C1 segment of cervical spinal cord (tissue), 14 donors: ENCODE results near the gene SAMMSON.

Source experiments
- DNase-seq, 14 donors: peaks; one replicate each; lab custom pipeline; 2025; lab: John Stamatoyannopoulos, UW

The SAMMSON gene

GRCh38 chr3:70090322-70090913 is 90.9 kb downstream of the SAMMSON start:
- no peak for DNase-seq

- no peak for DNase-seq
Observed at GRCh38 chr3:70094197-70094596, 94.7 kb downstream of the SAMMSON start.

- DNase-seq, result no peak
Observed at GRCh38 chr3:70095260-70095659, 95.7 kb downstream of the SAMMSON start.

GRCh38 chr3:70096376-70097066 is 97.0 kb downstream of the SAMMSON start:
- DNase-seq, result no peak

GRCh38 chr3:70097084-70097483 is 97.6 kb downstream of the SAMMSON start:
- no peak for DNase-seq

DNA sequence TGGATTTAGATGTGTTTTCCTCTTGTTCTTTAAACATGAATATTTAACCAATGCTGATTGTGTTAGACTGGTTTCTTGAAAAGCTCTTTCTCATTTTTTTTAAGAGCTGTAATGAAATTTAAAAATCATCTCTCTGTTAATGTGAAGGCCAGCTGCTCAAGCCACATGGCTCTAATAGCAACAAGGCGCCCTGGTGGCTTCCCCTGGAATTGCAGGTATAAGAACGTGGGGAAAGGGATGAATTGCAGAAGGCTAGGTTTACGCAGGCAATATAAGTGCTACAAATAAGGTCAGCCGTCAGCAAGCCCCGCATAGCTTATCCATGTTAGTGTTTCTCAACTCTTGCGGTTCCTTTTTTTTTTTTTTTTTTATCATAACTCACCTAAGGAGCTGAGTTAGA is 108.5 kb downstream of the SAMMSON start:
- DNase-seq, result no peak

DNA sequence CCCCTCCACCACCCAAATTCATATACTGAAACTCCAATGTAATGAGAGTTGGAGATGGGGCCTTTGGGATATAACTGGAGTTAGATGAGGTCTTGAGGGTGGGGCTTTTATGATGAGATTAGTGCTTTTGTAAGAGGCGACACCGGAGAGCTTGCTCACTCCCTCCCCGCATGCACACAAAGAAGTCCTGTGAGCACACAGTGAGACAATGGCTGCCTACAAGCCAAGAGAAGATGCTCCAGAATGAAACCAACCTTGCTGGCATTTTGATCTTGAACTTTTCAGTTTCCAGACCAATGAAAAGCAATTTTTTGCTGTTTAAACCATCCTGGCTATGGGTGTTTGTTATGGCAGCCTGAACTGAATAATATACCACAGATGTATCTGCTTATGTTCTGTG is 109.0 kb downstream of the SAMMSON start:
- DNase-seq, result no peak

DNA sequence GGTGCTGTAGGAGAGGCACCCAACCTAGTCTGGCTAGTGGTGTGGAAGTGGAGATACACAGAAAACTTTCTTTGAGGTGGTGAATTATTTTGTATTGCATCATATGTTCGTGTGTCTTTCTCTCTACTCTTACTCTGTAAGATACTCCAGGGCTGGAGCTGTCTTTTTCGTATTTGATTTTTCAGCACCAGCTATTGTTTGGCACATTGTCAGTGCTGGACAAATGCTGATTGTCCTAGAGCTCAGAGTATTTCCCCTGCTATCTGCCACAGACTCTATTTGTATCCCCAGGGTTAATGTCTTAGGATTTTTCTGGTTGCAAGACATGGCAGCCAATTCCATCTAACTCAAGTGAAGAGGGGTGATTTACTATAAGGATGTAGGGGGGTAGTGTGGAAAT is 110.5 kb downstream of the SAMMSON start:
- peak in 1 of 14 donors; percentile 9 for DNase-seq

GRCh38 chr3:70111411-70111810 is 111.9 kb downstream of the SAMMSON start:
- DNase-seq, result no peak

GRCh38 chr3:70112751-70113150 is 113.2 kb downstream of the SAMMSON start:
- DNase-seq, result no peak

DNA sequence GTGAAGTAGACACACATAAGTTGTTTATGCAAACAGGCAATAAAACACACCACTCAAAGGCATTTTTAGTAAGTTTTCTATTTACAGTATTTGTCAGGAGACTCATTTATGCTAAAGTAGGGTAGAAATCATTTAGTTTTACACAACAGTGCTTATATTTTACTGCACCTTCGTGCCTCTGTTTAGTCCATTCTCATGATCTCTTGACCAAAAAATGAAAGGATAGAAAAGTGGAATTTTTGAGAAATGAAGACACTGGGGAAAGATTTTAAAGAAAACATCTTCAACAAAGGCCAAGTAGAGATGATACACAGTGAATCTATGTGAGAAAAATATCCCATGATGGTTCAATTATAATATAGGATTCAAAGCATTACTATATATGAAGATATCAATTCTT is 114.9 kb downstream of the SAMMSON start:
- DNase-seq, result no peak

GRCh38 chr3:70119879-70120278 is 120.3 kb downstream of the SAMMSON start:
- no peak for DNase-seq
